ENCODE measurements around the gene CHODL.

DNA sequence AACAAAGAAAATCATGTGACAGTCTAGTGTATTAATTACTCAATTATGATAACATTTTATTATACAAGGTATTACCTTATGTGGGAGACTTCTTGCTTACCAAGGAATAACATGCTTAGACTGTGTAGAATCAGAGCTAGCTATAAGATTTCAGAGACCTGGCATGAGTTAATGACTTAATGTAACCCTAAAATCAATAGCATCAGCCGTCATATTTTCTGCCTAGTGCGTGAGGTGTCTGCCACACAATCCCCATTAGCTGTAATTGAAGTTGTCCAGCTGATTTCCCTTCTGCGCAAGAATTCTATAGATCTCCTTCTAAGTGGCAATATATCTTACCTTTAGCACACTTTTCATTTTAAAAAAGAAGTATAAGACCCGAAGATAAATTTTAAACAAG is 28.8 kb downstream of the CHODL start:
- TF ChIP-seq, protein P1, sequence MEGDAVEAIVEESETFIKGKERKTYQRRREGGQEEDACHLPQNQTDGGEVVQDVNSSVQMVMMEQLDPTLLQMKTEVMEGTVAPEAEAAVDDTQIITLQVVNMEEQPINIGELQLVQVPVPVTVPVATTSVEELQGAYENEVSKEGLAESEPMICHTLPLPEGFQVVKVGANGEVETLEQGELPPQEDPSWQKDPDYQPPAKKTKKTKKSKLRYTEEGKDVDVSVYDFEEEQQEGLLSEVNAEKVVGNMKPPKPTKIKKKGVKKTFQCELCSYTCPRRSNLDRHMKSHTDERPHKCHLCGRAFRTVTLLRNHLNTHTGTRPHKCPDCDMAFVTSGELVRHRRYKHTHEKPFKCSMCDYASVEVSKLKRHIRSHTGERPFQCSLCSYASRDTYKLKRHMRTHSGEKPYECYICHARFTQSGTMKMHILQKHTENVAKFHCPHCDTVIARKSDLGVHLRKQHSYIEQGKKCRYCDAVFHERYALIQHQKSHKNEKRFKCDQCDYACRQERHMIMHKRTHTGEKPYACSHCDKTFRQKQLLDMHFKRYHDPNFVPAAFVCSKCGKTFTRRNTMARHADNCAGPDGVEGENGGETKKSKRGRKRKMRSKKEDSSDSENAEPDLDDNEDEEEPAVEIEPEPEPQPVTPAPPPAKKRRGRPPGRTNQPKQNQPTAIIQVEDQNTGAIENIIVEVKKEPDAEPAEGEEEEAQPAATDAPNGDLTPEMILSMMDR (IDR thresholded peaks at IDR 0.05) = no peak
- no peak for TF ChIP-seq POLR2AphosphoS5 (IDR thresholded peaks at IDR 0.05)
